Mesodermal cell (in vitro differentiated cells): ENCODE data around the gene PRDM16.

Experiments used
- H3K27ac ChIP-seq: 2 replicates; pipeline ENCODE4 v1.7.0; 2013; ENCODE audit warnings: mild to moderate bottlenecking, low read depth, low read length, moderate library complexity; ENCODE audit not compliant: severe bottlenecking
- H3K36me3 ChIP-seq: 2 replicates; pipeline ENCODE4 v1.7.1; 2013; ENCODE audit warnings: mild to moderate bottlenecking, low read length, moderate library complexity; ENCODE audit not compliant: control insufficient read depth, insufficient read depth
- H3K4me1 ChIP-seq: one replicate; pipeline ENCODE4 v1.7.1; 2013; ENCODE audit warnings: mild to moderate bottlenecking, low read length; ENCODE audit not compliant: insufficient read depth, control insufficient read depth, poor library complexity, severe bottlenecking
- H3K4me3 ChIP-seq: 2 replicates; pipeline ENCODE4 v1.7.0; 2013; ENCODE audit warnings: low read length, control low read depth, mild to moderate bottlenecking; ENCODE audit not compliant: insufficient read depth, poor library complexity, severe bottlenecking; ENCODE audit errors: extremely low read depth
- H3K9me3 ChIP-seq: 2 replicates; pipeline ENCODE4 v1.7.1; 2013; ENCODE audit warnings: mild to moderate bottlenecking, low read length, moderate library complexity; ENCODE audit not compliant: control insufficient read depth
- WGBS, 2 experiments: methylation state at CpG; one replicate each; pipeline ENCODE4 v1.1.5; 2013; ENCODE audit warnings: missing lambda C conversion rate in 2 of 2; ENCODE audit not compliant: insufficient coverage in 2 of 2; 5-methylcytosine and 5-hydroxymethylcytosine counted together

Gene PRDM16

GRCh38 chr1:3242408-3243260, 173.6 kb downstream of the PRDM16 start:
- Histone ChIP-seq H3K9me3 (no peaks in the 10 kb centered on the region), H3K4me3 (no peak overlapping the region), H3K4me1 (no peaks in the 10 kb centered on the region), H3K27ac (no peak overlapping the region), H3K36me3 (no peaks in the 10 kb centered on the region)
- 92 to 93% methylated on average over 12 to 34 of the region's 35 CpGs for WGBS, 2 experiments

DNA sequence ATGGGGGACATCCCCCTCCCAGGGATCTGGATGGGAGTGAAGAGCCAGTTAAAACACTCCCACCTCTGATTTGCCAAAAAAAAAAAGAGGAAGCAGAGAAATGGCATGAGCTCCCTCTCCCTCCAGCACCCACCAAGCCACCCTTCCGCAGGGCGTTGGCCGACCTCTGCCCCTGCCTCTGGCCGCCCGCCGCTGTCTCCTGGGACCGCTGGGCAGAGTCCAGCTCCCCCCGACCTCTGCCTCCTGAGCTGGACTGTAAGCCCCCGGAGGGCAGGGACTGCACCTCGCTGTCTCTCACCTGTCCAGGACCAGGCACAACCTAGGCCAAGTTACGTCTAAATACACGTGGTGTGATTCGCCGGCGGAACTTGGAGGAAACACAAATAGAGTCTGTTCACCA, 174.3 kb downstream of the PRDM16 start:
- H3K4me1 ChIP-seq: no peaks in the 10 kb centered on the region
- H3K36me3 ChIP-seq: no peaks in the 10 kb centered on the region
- H3K27ac ChIP-seq: no peak overlapping the region
- H3K4me3 ChIP-seq: no peak overlapping the region
- WGBS, 2 experiments: 89 to 92% methylated on average over 15 of the region's 15 CpGs
- H3K9me3 ChIP-seq: no peaks in the 10 kb centered on the region

GRCh38 chr1:3244025-3244926, 175.3 kb downstream of the PRDM16 start:
- Histone ChIP-seq H3K4me1 (no peaks in the 10 kb centered on the region), H3K9me3 (no peaks in the 10 kb centered on the region), H3K36me3 (no peaks in the 10 kb centered on the region), H3K27ac (no peak overlapping the region), H3K4me3 (no peak overlapping the region)
- WGBS, 2 experiments: 89 to 93% methylated on average over 30 to 37 of the region's 37 CpGs

- H3K4me1 ChIP-seq: no peaks in the 10 kb centered on the region
- no peaks in the 10 kb centered on the region for H3K9me3 ChIP-seq
- H3K36me3 ChIP-seq: no peaks in the 10 kb centered on the region
- no peak overlapping the region for H3K27ac ChIP-seq
- H3K4me3 ChIP-seq: no peak overlapping the region
- WGBS, 2 experiments: 92 to 96% methylated on average over 3 to 4 of the region's 7 CpGs
Observed at GRCh38 chr1:3244927-3245315, 175.9 kb downstream of the PRDM16 start.

DNA sequence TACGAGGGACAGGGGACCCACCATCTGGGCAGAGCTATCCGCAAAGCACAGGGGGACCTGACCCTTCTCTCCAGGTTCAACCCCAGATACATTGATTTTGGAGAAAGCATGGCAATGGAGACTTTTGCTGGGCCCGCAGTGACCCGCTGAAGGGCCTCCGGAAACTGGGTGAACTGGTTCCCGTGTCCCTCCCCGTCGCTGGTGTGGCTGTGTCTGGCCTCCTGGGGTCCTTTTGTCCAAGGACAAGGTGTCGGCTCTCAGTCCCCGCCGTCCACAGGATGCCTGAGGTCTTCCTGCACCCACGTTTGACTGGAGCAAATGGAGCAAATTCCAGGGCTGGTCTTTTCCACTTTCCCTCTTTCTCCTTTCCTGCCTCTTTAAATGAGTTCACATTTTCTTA, 176.3 kb downstream of the PRDM16 start:
- 81 to 84% methylated on average over 10 to 11 of the region's 12 CpGs for WGBS, 2 experiments
- Histone ChIP-seq H3K9me3 (no peaks in the 10 kb centered on the region), H3K36me3 (no peaks in the 10 kb centered on the region), H3K4me3 (no peak overlapping the region), H3K27ac (no peak overlapping the region), H3K4me1 (no peaks in the 10 kb centered on the region)

- WGBS, 2 experiments: 90 to 94% methylated on average over 12 to 13 of the region's 13 CpGs
- H3K36me3 ChIP-seq: no peaks in the 10 kb centered on the region
- no peak overlapping the region for H3K4me3 ChIP-seq
- H3K9me3 ChIP-seq: no peaks in the 10 kb centered on the region
- H3K27ac ChIP-seq: no peak overlapping the region
- no peaks in the 10 kb centered on the region for H3K4me1 ChIP-seq
Observed at GRCh38 chr1:3245768-3246167, 176.8 kb downstream of the PRDM16 start.

DNA sequence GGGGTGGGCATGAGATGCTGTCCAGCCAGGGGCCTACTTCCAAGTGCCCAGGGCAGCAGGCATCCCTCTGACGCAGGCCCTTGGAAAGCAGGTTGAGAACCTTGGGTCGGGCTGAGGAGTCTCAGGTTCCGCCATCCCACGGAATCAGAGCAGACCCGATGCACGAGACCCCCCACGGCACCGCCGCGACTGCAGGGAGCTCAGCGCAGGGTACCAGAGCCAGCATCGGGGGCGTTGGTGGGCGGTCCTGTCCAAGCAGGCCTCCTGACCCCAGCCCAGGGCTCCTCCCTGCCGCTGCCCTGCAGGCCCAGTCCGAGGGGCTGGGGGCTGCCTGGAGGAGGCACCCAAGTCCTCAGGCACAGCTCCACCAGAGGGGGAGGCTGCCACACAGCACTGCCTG, 177.2 kb downstream of the PRDM16 start:
- Histone ChIP-seq H3K27ac (no peak overlapping the region), H3K4me3 (no peak overlapping the region), H3K36me3 (no peaks in the 10 kb centered on the region), H3K9me3 (no peaks in the 10 kb centered on the region), H3K4me1 (no peaks in the 10 kb centered on the region)
- 92 to 97% methylated on average over 14 to 16 of the region's 16 CpGs for WGBS, 2 experiments

DNA sequence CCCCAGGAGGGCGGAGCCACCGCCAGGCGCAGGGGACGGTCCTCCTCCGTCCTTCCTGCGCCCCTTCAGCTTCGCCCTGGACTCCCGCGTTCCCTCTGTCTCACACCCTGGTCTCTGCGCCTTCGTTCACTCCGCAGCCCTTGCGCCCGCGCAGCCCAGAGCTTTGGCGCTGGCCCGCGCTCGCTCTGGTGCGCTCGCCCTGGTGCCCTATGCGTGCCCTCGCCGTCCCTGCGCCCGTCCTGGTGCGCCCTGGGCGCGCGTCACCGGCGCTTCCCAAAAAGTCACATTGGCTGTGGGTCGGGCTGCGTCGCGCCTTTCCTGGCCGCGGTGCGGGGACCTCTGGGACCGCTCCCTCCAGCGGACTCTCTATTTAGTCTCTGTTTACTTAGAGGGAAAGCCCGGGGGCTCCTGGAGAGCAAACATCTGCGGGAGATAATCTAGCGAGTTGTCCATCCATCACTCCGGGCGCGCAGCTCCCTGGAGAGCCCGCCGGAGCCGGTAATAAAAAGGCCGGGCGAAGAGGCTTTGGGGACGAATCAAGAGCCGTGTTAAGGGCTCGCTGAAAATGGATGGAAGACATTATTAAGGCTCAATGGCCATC, 178.6 kb downstream of the PRDM16 start:
- Histone ChIP-seq H3K36me3 (no peaks in the 10 kb centered on the region), H3K4me1 (no peaks in the 10 kb centered on the region), H3K27ac (no peak overlapping the region), H3K4me3 (no peak overlapping the region), H3K9me3 (no peaks in the 10 kb centered on the region)
- WGBS, 2 experiments: 25 to 26% methylated on average over 50 to 54 of the region's 55 CpGs

DNA sequence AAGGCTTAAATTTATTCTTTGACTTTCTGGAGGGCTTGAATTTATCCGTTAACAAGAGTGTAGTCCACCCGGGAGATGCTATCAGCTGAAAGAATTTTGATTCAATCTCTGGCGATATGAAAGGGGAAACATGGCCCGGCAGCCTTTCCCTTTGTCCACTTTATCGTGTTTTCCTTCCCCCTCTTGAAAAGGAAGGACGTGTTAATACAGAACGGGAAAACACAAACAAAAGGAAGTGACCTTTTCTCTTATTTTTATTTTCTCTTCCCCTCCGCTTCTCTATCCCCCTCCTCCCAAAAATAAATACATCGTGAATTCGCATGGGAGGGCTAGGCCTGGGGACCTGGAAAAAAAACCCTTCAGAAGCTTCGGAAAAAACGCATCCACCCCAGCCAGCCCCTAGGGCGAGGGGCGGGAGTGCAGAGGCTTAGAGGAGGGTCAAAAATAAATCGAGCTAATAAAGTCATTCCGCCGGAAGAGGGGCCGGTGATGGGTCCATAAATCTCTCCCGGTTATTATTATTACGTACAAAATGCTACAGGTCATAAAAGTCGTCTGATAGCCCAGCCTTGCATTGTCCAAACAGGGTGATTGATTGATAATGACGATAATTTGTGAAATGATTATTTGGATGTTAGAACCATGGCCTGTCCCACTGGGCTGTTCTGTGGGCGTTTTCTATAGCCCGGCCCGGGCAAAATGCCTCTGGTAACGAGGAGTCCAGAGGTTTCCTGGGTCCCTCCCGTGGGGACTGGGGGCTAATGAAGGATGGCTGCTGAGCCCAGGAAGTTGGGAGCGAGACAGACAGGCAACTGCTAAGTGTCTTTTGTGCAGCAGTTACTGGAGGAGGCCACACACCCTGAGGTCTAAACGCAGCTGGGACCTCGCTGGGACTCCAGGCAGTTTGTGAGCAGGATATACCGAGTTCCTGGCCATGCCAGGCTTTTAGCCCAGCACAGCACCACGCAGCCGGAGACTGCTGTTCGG, 179.4 kb downstream of the PRDM16 start:
- Histone ChIP-seq H3K36me3 (no peaks in the 10 kb centered on the region), H3K9me3 (no peaks in the 10 kb centered on the region), H3K4me1 (no peaks in the 10 kb centered on the region), H3K4me3 (no peak overlapping the region), H3K27ac (peak overlapping the region; percentile 29)
- WGBS, 2 experiments: 81 to 83% methylated on average over 26 to 30 of the region's 34 CpGs

GRCh38 chr1:3249231-3249630, 180.2 kb downstream of the PRDM16 start:
- H3K36me3 ChIP-seq: no peaks in the 10 kb centered on the region
- no peak overlapping the region for H3K27ac ChIP-seq
- H3K4me1 ChIP-seq: no peaks in the 10 kb centered on the region
- no peaks in the 10 kb centered on the region for H3K9me3 ChIP-seq
- 72 to 89% methylated on average over 4 to 6 of the region's 9 CpGs for WGBS, 2 experiments
- H3K4me3 ChIP-seq: no peak overlapping the region
